GM21576 (cell line): ENCODE measurements around the gene A1CF.
"Not testable (repeated sequence)": the region's sequence is repeated elsewhere in the genome, so short reads cannot be mapped to it uniquely, and the experiment has no call there.

Experiments used
- ATAC-seq: cut with Tn5 transposase; IDR thresholded peaks from one replicate; pipeline ENCODE4 v1.9.1; 2021; ENCODE audit warnings: mild to moderate bottlenecking, moderate library complexity; ENCODE audit not compliant: unreplicated experiment

The A1CF gene

DNA sequence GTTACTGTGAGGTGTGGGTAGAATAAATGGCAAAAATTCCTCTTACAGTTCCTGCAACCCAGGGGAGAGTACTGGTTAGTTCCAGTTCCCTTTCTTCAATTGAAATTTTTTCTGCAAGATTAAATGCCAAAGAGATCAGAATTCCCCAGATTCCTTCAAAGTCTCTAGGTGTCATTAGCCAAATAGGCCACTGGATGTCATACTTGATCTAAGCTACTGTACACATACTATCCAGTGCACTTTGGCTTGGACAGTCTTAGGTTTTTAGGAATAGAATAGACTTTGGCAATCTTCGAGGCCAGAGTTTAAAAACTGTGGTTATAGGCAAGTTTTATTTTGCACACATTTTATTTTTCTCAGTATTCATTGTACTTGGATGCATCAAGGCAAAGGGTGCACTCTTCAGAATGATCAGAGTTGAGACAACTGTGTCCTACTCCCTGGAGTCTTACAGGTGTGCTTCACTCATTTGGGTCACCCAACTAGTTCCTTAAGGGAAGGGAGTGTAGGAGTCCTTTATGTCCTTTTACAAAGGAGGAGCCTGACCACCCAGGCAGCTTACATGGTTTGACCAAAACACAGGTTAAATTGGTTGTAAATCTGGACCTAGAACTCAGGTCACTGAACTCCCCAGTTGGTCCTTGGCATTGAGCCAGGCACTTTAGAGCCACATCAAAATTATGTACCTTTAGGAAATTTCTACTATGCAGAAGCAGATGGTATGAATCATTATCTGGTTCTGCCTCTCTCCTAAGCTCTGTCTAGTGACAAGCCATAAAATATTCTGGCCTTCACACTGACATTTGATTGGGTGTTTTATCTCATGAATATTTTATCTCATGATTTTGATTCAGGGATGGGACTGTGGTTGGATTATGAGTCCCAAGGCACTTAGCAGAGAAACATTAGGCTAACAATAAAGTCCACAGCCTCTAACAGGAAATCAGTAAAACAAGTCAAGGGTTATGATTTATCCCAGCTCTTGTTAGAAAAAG is 96.2 kb downstream of the A1CF start:
- ATAC-seq: no peak

GRCh38 chr10:50787962-50788361 is 97.5 kb downstream of the A1CF start:
- not testable (repeated sequence) for ATAC-seq

DNA sequence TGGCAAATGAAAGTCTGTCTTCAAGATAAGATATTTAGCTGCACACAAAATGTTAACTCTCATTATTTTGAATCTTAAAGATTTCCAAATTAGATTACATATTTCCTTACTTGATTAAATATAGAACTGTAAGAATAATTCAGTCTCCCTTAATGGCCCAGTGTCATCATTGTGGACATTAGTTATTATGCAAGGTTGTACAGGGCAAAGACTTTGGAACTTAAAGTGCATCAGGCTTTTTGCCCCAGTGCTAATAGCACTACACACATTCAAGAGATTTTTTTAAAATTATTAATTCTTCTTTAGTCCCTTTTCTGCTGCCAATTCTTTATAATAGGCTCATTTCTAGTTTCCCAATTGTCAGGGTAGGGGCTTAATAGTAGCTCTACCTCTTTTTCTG is 103.4 kb downstream of the A1CF start:
- not testable (repeated sequence) for ATAC-seq

- ATAC-seq: not testable (repeated sequence)
Observed at GRCh38 chr10:50780036-50780435, 105.4 kb downstream of the A1CF start.

GRCh38 chr10:50774868-50775267 is 110.6 kb downstream of the A1CF start:
- ATAC-seq: not testable (repeated sequence)

GRCh38 chr10:50772042-50772441 is 113.4 kb downstream of the A1CF start:
- not testable (repeated sequence) for ATAC-seq

DNA sequence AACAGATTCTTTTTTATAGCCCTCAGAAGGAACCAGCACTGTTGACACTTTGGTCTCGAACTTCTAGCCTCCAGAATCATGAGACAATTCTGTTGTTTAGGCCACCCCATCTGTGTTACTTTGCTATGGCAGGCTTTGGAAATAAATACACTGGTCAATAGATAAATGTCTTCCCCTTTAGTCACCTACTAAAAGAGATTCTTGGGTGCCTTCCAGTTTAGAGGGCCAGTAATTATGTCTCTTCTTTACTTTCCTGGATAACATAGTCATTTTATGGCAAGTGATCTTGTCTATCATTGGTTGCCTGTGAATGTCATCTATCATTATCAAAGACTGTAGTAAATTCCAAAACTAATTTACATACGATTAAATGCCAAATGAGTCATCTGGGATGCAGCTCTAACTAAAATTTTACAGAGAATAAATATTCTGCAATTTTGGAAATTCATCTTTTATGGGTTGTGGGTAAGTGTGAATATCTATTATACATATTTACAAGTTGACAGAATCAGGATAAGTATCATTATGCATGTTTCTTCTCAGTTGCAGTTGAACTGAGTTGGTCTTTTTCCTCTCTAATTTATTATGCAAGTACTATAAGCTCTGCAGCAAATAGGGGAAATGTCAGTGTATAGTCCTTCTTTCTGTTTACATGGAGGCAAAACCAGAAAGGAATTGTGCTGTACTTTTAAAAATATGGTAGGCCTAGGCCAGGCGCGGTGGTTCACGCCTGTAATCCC is 118.5 kb downstream of the A1CF start:
- ATAC-seq: not testable (repeated sequence)
